PFSK-1 (cell line): ENCODE results near the gene KCNIP3.

Source experiments
- FOXP2 ChIP-seq: optimal IDR thresholded peaks from 2 replicates; pipeline ENCODE3; 2011; ENCODE audit warnings: borderline replicate concordance, control low read depth, inconsistent platforms; ENCODE audit not compliant: insufficient read depth; ENCODE audit errors: extremely low read length, extremely low read depth
- POLR2AphosphoS5 ChIP-seq: IDR thresholded peaks from 2 replicates; pipeline ENCODE4 v1.6.1; 2012; ENCODE audit warnings: low read depth, mild to moderate bottlenecking, control low read depth, low read length, moderate library complexity
- SIN3A ChIP-seq: IDR thresholded peaks from 2 replicates; pipeline ENCODE4 v1.6.1; 2012; ENCODE audit warnings: mild to moderate bottlenecking, low read length, moderate library complexity, borderline replicate concordance; ENCODE audit not compliant: insufficient read depth
- TAF1 ChIP-seq: IDR thresholded peaks from 2 replicates; pipeline ENCODE4 v1.6.1; 2012; ENCODE audit warnings: low read length, control low read depth, borderline replicate concordance; ENCODE audit not compliant: insufficient read depth
- TF ChIP-seq, protein P1 (sequence below), 2 experiments: IDR thresholded peaks; 2 replicates each; pipeline versions ENCODE4 v1.6.1 to v1.8.0; 2011 to 2012; ENCODE audit warnings: low read depth in 2 of 2, low read length in 2 of 2, control low read depth in 1 of 2, inconsistent platforms in 1 of 2, mild to moderate bottlenecking in 1 of 2, moderate library complexity in 1 of 2; ENCODE audit not compliant: insufficient read depth in 1 of 2

KCNIP3 gene

DNA sequence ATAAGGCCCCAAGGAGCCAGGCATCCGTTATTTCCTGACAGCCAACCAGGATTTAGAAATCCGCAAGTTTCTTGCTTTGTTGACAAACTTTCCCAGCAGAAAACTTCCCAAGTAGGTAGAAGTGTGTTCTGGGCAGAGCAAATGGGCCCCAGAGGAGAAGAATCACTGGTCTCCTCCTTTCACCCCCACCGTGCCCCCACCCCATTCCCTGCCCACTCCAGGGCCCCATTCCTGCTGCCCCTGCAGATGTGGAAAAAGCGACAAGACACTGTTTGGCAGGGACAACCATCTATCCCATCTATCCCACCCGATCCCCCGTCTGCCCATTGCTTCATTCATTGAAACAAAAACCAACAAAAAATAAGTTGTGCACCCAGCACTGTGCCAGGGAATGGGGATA is 95.2 kb downstream of the KCNIP3 start:
- TF ChIP-seq TAF1 (no peak), POLR2AphosphoS5 (no peak), SIN3A (no peak), FOXP2 (no peak)
- TF ChIP-seq, protein P1, sequence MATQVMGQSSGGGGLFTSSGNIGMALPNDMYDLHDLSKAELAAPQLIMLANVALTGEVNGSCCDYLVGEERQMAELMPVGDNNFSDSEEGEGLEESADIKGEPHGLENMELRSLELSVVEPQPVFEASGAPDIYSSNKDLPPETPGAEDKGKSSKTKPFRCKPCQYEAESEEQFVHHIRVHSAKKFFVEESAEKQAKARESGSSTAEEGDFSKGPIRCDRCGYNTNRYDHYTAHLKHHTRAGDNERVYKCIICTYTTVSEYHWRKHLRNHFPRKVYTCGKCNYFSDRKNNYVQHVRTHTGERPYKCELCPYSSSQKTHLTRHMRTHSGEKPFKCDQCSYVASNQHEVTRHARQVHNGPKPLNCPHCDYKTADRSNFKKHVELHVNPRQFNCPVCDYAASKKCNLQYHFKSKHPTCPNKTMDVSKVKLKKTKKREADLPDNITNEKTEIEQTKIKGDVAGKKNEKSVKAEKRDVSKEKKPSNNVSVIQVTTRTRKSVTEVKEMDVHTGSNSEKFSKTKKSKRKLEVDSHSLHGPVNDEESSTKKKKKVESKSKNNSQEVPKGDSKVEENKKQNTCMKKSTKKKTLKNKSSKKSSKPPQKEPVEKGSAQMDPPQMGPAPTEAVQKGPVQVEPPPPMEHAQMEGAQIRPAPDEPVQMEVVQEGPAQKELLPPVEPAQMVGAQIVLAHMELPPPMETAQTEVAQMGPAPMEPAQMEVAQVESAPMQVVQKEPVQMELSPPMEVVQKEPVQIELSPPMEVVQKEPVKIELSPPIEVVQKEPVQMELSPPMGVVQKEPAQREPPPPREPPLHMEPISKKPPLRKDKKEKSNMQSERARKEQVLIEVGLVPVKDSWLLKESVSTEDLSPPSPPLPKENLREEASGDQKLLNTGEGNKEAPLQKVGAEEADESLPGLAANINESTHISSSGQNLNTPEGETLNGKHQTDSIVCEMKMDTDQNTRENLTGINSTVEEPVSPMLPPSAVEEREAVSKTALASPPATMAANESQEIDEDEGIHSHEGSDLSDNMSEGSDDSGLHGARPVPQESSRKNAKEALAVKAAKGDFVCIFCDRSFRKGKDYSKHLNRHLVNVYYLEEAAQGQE (IDR thresholded peaks at IDR 0.05; ENCODE audit: insufficient read depth in 1 of 2, low read depth in 2 of 2, low read length in 2 of 2): no peak

DNA sequence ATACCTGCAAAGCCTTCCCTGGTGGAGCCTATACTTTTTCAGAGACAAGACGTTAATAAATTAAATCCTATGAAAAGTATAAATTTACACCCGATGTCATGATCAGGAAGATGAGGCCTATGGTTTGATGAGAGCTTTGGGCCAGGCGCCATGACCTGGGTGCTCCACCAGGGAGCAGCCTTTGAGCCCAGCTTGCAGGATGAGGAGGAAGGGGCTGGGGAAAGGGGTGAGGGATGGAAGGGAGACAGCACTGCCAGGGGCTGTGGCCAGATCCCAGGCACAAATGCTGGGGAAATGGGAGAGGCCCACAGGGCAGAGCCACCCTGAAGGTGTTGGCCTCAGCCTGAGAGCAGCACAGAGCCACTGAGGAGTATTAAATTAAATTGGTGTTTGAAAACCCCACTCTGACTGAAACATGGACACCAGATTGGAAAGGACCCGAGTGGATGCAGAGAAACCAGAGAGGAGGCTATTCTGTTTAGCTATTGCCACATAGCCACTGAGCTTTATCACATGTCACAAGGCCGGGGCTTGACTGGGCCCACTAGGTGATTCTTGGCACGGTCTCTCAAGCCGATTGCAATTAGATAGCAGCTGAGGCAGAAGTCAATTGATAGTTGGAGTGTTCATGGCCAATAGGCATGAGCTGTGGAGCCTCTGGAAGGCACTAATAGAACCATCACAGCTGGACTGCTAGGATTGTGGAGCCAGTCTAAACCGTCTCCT is 95.7 kb downstream of the KCNIP3 start:
- TF ChIP-seq FOXP2: no peak
- no peak for TF ChIP-seq POLR2AphosphoS5
- TF ChIP-seq TAF1: no peak
- no peak for TF ChIP-seq SIN3A
- TF ChIP-seq, protein P1 (IDR thresholded peaks at IDR 0.05; ENCODE audit: insufficient read depth in 1 of 2, low read depth in 2 of 2, low read length in 2 of 2): no peak

DNA sequence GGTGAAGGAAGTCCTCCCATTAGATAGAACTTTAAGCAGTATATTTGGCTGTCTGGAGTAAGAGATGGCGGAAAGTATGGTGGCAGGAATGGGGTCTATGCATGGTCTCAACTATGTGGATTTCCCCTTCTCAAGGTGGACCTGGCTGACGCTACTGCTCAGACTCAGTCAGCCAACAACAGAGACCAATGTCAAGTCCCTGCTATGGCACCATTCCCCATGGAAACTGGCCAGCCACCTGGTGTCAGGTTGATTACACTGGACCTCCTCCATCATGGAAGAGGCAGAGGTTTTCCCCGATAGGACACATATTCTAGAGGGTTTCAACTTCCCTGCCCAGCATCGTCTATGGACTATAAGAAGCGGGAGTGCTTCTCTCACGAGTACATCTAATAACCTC is 96.8 kb downstream of the KCNIP3 start:
- TF ChIP-seq SIN3A: no peak
- TF ChIP-seq POLR2AphosphoS5: no peak
- no peak for TF ChIP-seq TAF1
- TF ChIP-seq FOXP2: no peak
- TF ChIP-seq, protein P1 (IDR thresholded peaks at IDR 0.05; ENCODE audit: insufficient read depth in 1 of 2, low read depth in 2 of 2, low read length in 2 of 2): no peak

DNA sequence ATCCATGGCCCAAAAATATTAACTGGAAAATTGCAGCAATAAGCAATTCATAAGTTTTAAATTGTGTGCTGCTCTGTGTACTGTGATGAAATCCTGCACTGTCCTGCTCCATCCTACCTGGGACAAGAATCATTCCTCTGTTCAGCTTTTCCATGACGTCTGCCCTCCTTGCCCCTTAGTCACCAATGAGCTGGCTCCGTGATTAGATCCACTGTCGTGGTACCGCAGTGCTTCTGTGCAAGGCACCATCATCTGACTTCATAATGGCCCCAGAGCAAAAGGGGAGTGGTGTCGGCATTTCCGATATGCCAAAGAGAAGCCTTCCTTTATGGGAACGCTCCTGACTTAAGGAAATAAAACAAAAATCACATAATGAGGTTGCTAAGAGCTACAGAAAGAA is 101.9 kb downstream of the KCNIP3 start:
- TF ChIP-seq FOXP2: no peak
- no peak for TF ChIP-seq SIN3A
- no peak for TF ChIP-seq POLR2AphosphoS5
- no peak for TF ChIP-seq TAF1
- TF ChIP-seq, protein P1 (IDR thresholded peaks at IDR 0.05; ENCODE audit: insufficient read depth in 1 of 2, low read depth in 2 of 2, low read length in 2 of 2): no peak
